ENCODE results near the gene NSA2. TPM values are rescaled to one million over a fixed set of nuclear protein-coding genes. Genes with fewer than 3 reads are reported as not detected.

NSA2 gene
- total RNA-seq, 1 experiment from 2014 or later, result 42.7 TPM

DNA sequence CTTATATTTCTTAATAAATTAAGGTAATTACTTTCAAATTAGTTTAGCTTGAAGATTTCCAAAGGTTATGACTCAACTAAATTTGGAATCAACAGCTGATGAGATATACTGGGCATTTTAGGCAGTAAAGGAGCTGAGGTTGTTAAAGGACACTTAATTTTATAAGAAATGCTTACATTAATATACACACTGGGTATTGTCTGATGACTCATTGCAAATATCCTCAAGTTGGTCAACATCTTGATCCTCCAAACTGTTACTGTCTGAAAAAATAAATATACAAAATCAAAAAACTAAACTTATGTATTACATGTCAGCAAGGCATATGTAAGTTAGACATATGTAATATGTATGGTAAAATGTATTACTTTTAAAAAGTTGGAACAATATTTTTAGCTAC is 3.5 kb upstream of the NSA2 start:
- no TSS peak for BruUV-seq (replicated peaks)
- ATAC-seq (no peak), DNase-seq (ENCODE audit: low read depth, low spot score) (no peak)
- no peaks in the 10 kb centered on the region for H3K9me3 ChIP-seq (ENCODE audit: control insufficient read depth, insufficient read depth, low read depth, low read length)
- H3K27me3 ChIP-seq (ENCODE audit: control insufficient read depth, insufficient read depth, low read length), result no peaks in the 10 kb centered on the region
- ChIA-PET POLR2A (interaction anchor here (0.6 kb wide), 1 partner anchor 508 kb away, joined by 3 read pairs; no protein-coding TSS in a partner anchor), CTCF (no interaction called here)
- in situ Hi-C loops (cut with HindIII; ENCODE audit: low pct_unique_long_range_greater_than_20kb, low sequenced_read_pairs) (no loop called here), intact Hi-C loops (cut with micrococcal nuclease; ENCODE audit: unreplicated experiment) (loop anchor here (10.0 kb wide), 1 partner anchor 151 kb away; no protein-coding TSS in a partner anchor)
- no peak for TF ChIP-seq SIN3A (IDR thresholded peaks at IDR 0.05; ENCODE audit: borderline replicate concordance, insufficient read depth, low read depth, low read length)
- no peak for TF ChIP-seq POLR2AphosphoS5 (IDR thresholded peaks at IDR 0.05; ENCODE audit: low read depth, low read length)
- TF ChIP-seq, protein P1, sequence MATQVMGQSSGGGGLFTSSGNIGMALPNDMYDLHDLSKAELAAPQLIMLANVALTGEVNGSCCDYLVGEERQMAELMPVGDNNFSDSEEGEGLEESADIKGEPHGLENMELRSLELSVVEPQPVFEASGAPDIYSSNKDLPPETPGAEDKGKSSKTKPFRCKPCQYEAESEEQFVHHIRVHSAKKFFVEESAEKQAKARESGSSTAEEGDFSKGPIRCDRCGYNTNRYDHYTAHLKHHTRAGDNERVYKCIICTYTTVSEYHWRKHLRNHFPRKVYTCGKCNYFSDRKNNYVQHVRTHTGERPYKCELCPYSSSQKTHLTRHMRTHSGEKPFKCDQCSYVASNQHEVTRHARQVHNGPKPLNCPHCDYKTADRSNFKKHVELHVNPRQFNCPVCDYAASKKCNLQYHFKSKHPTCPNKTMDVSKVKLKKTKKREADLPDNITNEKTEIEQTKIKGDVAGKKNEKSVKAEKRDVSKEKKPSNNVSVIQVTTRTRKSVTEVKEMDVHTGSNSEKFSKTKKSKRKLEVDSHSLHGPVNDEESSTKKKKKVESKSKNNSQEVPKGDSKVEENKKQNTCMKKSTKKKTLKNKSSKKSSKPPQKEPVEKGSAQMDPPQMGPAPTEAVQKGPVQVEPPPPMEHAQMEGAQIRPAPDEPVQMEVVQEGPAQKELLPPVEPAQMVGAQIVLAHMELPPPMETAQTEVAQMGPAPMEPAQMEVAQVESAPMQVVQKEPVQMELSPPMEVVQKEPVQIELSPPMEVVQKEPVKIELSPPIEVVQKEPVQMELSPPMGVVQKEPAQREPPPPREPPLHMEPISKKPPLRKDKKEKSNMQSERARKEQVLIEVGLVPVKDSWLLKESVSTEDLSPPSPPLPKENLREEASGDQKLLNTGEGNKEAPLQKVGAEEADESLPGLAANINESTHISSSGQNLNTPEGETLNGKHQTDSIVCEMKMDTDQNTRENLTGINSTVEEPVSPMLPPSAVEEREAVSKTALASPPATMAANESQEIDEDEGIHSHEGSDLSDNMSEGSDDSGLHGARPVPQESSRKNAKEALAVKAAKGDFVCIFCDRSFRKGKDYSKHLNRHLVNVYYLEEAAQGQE (IDR thresholded peaks at IDR 0.05; ENCODE audit: insufficient read depth in 1 of 2, low read depth in 2 of 2, low read length in 1 of 2), result no peak
- no peak for TF ChIP-seq TCF7L2 (IDR thresholded peaks at IDR 0.05; ENCODE audit: low read depth, low read length)
- TF ChIP-seq, protein P2, sequence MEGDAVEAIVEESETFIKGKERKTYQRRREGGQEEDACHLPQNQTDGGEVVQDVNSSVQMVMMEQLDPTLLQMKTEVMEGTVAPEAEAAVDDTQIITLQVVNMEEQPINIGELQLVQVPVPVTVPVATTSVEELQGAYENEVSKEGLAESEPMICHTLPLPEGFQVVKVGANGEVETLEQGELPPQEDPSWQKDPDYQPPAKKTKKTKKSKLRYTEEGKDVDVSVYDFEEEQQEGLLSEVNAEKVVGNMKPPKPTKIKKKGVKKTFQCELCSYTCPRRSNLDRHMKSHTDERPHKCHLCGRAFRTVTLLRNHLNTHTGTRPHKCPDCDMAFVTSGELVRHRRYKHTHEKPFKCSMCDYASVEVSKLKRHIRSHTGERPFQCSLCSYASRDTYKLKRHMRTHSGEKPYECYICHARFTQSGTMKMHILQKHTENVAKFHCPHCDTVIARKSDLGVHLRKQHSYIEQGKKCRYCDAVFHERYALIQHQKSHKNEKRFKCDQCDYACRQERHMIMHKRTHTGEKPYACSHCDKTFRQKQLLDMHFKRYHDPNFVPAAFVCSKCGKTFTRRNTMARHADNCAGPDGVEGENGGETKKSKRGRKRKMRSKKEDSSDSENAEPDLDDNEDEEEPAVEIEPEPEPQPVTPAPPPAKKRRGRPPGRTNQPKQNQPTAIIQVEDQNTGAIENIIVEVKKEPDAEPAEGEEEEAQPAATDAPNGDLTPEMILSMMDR (IDR thresholded peaks at IDR 0.05), result no peak
- peaks cover 27% of the 10 kb centered on the region for H3K4me1 ChIP-seq (ENCODE audit: control insufficient read depth, insufficient read depth, low read length)
- H3K4me3 ChIP-seq (ENCODE audit: low read depth in 2 of 2, low read length in 2 of 2), result no peak overlapping the region
- peaks cover 19% of the 10 kb centered on the region for H3K36me3 ChIP-seq (ENCODE audit: control insufficient read depth, insufficient read depth, low read length)
- H3K27ac ChIP-seq (ENCODE audit: low read length), result no peak overlapping the region; the same call in 1 of the 2 replicates

DNA sequence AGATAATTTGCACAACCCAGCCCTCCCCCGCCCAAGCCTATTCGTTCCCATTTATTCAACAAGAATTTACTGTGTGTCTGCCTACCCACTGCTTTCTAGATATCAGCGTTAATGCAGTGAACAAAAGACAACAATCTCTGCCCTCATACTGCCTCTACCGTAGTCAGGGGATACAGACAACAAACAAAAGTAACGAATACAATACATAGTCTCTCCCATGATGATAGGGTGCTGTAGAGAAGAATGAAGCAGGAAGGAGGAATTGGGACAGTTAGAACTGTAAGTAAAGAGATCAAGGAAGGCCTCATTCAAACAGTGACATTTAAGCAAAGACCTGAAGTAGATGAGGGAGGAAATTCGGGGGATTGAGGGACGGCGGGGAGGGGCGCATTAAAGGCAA is 1.8 kb upstream of the NSA2 start:
- TF ChIP-seq, protein P2 (IDR thresholded peaks at IDR 0.05), result no peak
- TF ChIP-seq TCF7L2 (IDR thresholded peaks at IDR 0.05; ENCODE audit: low read depth, low read length) (no peak), POLR2AphosphoS5 (IDR thresholded peaks at IDR 0.05; ENCODE audit: low read depth, low read length) (no peak), SIN3A (IDR thresholded peaks at IDR 0.05; ENCODE audit: borderline replicate concordance, insufficient read depth, low read depth, low read length) (no peak)
- TF ChIP-seq, protein P1 (IDR thresholded peaks at IDR 0.05; ENCODE audit: insufficient read depth in 1 of 2, low read depth in 2 of 2, low read length in 1 of 2), result no peak
- in situ Hi-C loops (cut with HindIII; ENCODE audit: low pct_unique_long_range_greater_than_20kb, low sequenced_read_pairs), result no loop called here
- ATAC-seq, result no peak
- peak overlapping the region in 1 of 2 experiments; percentile 99; a peak in 2 of 4 replicates for H3K4me3 ChIP-seq (ENCODE audit: low read depth in 2 of 2, low read length in 2 of 2)
- no peaks in the 10 kb centered on the region for H3K9me3 ChIP-seq (ENCODE audit: control insufficient read depth, insufficient read depth, low read depth, low read length)
- H3K27me3 ChIP-seq (ENCODE audit: control insufficient read depth, insufficient read depth, low read length), result no peaks in the 10 kb centered on the region
- BruUV-seq (replicated peaks), result no TSS peak
- CTCF ChIA-PET, result no interaction called here
- no peak for DNase-seq (ENCODE audit: low read depth, low spot score)
- POLR2A ChIA-PET, result no interaction called here
- H3K27ac ChIP-seq (ENCODE audit: low read length), result peak overlapping the region; percentile 98
- H3K4me1 ChIP-seq (ENCODE audit: control insufficient read depth, insufficient read depth, low read length), result peaks cover 27% of the 10 kb centered on the region
- H3K36me3 ChIP-seq (ENCODE audit: control insufficient read depth, insufficient read depth, low read length), result peaks cover 26% of the 10 kb centered on the region
- intact Hi-C loops (cut with micrococcal nuclease; ENCODE audit: unreplicated experiment), result loop anchor here (10.0 kb wide), 1 partner anchor 150 kb away; no protein-coding TSS in a partner anchor
